Kidney (tissue), 14 donors: ENCODE results near the gene TRPM5. TPM values are rescaled to one million over a fixed set of nuclear protein-coding genes. Genes with fewer than 3 reads are reported as not detected.

ENCODE experiments used
- DNase-seq, 5 donors: peaks; one replicate each; pipeline ENCODE4 v3.0.0-alpha.2; 2013 to 2020
- FAIRE-seq: peaks from 2 replicates; lab custom pipeline; 2012; peaks lifted over from hg19 to GRCh38; lab: Jason Lieb, UNC
- H3K27ac ChIP-seq, 2 donors: one replicate each; pipeline ENCODE4 v1.7.0; 2013; ENCODE audit warnings: low read depth in 2 of 2, low read length in 2 of 2, inconsistent platforms in 1 of 2
- H3K27me3 ChIP-seq: one replicate; pipeline ENCODE4 v1.7.1; 2013; ENCODE audit warnings: low read length, inconsistent platforms; ENCODE audit not compliant: control insufficient read depth, insufficient read depth
- H3K36me3 ChIP-seq, 3 donors: one replicate each; pipeline versions ENCODE4 v1.7.0 to v1.7.1; 2013; ENCODE audit warnings: low read length in 3 of 3, control low read depth in 1 of 3, inconsistent platforms in 1 of 3; ENCODE audit not compliant: insufficient read depth in 3 of 3, control insufficient read depth in 2 of 3
- H3K4me1 ChIP-seq, 3 donors: one replicate each; pipeline versions ENCODE4 v1.7.0 to v1.7.1; 2013; ENCODE audit warnings: low read length in 3 of 3, inconsistent platforms in 1 of 3, low read depth in 1 of 3; ENCODE audit not compliant: control insufficient read depth in 2 of 3, insufficient read depth in 2 of 3
- H3K4me3 ChIP-seq, 3 donors: one replicate each; pipeline versions ENCODE4 v1.7.0 to v1.8.1; 2013; ENCODE audit warnings: low read length in 3 of 3, control low read depth in 1 of 3, inconsistent platforms in 1 of 3
- H3K9ac ChIP-seq, 3 donors: one replicate each; pipeline versions ENCODE4 v1.7.0 to v1.7.1; 2013; ENCODE audit warnings: low read length in 3 of 3, control low read depth in 1 of 3, inconsistent platforms in 1 of 3
- H3K9me3 ChIP-seq, 3 donors: one replicate each; pipeline versions ENCODE4 v1.7.0 to v1.7.1; 2013; ENCODE audit warnings: low read length in 3 of 3, control low read depth in 1 of 3, inconsistent platforms in 1 of 3; ENCODE audit not compliant: control insufficient read depth in 2 of 3, insufficient read depth in 1 of 3
- intact Hi-C: fragments of 100-400 bp; cut with DNase I; formaldehyde crosslinking; loops from one replicate; pipeline ENCODE4 v1.11.1; 2022
- polyA plus RNA-seq: library from polyadenylated mRNA; stranded (reverse); fragments of 350-450 nt; fragmentation: Illumina TruSeq; extraction: RNeasy Lipid Tissue Mini Kit (QIAGEN cat#74804); gene quantifications from one replicate; pipeline ENCODE4 v1.2.3, GENCODE V29; 2014; ENCODE audit warnings: low read depth, low replicate concordance; ENCODE audit not compliant: insufficient read depth
- total RNA-seq: library from RNA; stranded (reverse); fragmentation: NEBNext Ultra II Directional; extraction: Animal tissue kit (Norgen Biotek cat#: 25700); gene quantifications from one replicate; pipeline ENCODE4 v1.2.1, GENCODE V29; 2021
- TF ChIP-seq, protein P1 (sequence below): IDR thresholded peaks from 3 replicates; pipeline ENCODE4 v1.5.1; 2012; ENCODE audit warnings: mild to moderate bottlenecking, moderate library complexity, borderline replicate concordance; ENCODE audit not compliant: insufficient read depth; ENCODE audit errors: extremely low read depth
- donor health status: control.
- donor health status: control.
- donor health status: control.
- donor health status: control.
- donor health status: control.
- donor health status: DM: yes; HTN: yes; CAD: no.
- donor health status: Normal renal cell carcinoma (clear cell type).

TRPM5 gene
- total and polyA plus RNA-seq, 2 donors from 2014 or later = 0.25 to 0.69 TPM

DNA sequence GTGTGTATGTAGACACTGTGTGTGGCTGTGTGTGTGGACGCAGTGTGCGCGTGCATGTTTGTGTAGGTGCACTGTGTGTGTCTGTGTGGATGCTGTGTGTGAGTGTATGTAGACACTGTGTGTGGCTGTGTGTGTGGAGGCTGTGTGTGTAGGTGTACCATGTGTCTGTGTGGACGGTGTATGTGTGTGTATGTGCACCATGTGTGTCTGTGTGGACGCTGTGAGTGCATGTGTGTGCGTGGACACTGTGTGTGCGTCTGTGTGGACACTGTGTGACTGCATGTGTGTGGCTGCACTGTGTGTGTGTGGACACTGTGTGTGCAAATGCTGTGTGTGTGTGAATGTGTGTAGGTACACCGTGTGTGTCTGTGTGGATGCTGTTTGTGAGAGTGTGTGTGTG is 10.3 kb downstream of the TRPM5 start:
- no peak for FAIRE-seq
- H3K27ac ChIP-seq = no peak overlapping the region
- H3K9me3 ChIP-seq = no peaks in the 10 kb centered on the region
- no peak overlapping the region for H3K9ac ChIP-seq
- TF ChIP-seq, protein P1, sequence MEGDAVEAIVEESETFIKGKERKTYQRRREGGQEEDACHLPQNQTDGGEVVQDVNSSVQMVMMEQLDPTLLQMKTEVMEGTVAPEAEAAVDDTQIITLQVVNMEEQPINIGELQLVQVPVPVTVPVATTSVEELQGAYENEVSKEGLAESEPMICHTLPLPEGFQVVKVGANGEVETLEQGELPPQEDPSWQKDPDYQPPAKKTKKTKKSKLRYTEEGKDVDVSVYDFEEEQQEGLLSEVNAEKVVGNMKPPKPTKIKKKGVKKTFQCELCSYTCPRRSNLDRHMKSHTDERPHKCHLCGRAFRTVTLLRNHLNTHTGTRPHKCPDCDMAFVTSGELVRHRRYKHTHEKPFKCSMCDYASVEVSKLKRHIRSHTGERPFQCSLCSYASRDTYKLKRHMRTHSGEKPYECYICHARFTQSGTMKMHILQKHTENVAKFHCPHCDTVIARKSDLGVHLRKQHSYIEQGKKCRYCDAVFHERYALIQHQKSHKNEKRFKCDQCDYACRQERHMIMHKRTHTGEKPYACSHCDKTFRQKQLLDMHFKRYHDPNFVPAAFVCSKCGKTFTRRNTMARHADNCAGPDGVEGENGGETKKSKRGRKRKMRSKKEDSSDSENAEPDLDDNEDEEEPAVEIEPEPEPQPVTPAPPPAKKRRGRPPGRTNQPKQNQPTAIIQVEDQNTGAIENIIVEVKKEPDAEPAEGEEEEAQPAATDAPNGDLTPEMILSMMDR = no peak
- H3K36me3 ChIP-seq = peaks cover 0 to 6% (median 0%) of the 10 kb centered on the region in 3 donors
- peak in 1 of 5 donors; percentile 28 for DNase-seq
- no peaks in the 10 kb centered on the region for H3K4me1 ChIP-seq
- intact Hi-C loops = no loop called here
- no peaks in the 10 kb centered on the region for H3K27me3 ChIP-seq
- H3K4me3 ChIP-seq = no peak overlapping the region

DNA sequence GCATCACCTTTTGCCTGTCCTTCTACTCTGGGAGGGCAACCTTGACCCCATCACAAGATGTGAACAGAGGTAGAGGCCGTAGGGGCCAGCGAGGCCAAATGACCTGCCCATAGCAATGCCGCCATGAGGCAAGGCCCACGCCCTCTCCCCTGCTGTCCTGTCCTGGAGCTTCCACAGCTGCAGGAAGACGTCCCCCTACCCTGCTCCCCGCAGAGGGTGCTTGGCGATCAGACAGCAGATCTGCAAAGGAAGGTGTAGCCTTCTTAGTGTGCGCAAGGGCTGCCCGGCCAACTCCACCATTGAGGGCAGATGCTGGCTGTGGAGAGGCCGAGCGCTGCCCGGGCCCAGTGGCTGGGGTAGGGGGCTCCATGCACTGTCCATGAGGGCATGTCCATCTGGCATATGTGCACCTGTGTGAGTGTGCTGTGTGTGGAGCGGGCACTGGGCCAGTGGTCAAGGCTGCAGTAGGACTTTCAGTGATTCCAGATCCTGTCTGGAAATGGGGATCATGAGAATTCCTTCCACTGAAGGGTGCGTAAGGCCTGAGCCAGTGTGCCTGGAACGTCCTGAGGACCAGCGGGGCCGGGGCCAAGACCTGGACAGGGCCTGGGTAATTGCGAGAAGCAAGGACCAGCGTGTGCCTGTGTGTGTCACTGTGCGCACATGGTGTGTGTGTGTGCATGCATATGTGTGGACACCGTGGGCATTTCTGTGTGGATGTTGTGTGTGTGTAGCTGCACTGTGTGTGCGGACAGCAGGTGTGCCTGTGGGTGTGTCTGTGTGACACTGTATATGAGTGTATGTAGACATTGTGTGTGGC is 11.0 kb downstream of the TRPM5 start:
- FAIRE-seq (no peak), DNase-seq (peak in 1 of 5 donors; percentile 45)
- Histone ChIP-seq H3K4me3 (no peak overlapping the region), H3K9me3 (no peaks in the 10 kb centered on the region), H3K27me3 (no peaks in the 10 kb centered on the region), H3K27ac (no peak overlapping the region), H3K9ac (no peak overlapping the region), H3K36me3 (peaks cover 0 to 6% (median 0%) of the 10 kb centered on the region in 3 donors), H3K4me1 (no peaks in the 10 kb centered on the region)
- TF ChIP-seq, protein P1 = no peak
- intact Hi-C loops = no loop called here

DNA sequence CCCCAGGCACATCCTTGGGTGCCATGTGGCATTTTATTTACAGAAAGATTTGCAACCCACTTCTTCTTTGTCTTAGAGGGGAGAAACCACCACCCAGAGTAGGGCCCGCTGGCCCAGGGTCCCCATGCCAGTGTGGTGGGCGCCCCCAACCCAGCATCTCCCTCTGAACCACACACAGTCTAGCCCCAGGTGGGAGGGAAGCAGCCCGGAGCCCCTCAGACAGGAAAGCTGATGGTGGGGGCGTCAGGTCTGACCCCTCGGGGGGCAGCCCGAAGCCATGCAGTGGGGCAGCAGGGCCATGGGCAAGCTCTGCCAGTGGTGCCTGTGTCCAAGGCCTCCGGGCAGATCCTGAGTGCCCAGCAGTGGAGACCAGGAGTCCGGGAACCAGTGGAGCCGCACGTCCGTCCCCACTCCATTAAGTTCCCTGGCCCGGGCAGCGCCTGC is 11.7 kb downstream of the TRPM5 start:
- no peak for FAIRE-seq
- TF ChIP-seq, protein P1 = no peak
- Histone ChIP-seq H3K4me3 (no peak overlapping the region), H3K36me3 (peaks cover 0 to 6% (median 0%) of the 10 kb centered on the region in 3 donors), H3K27me3 (no peaks in the 10 kb centered on the region), H3K4me1 (no peaks in the 10 kb centered on the region), H3K9ac (no peak overlapping the region), H3K9me3 (no peaks in the 10 kb centered on the region), H3K27ac (no peak overlapping the region)
- intact Hi-C loops = no loop called here
- DNase-seq = peak in 1 of 5 donors; percentile 67
